ENCODE data around the gene PEA15.

Gene PEA15

DNA sequence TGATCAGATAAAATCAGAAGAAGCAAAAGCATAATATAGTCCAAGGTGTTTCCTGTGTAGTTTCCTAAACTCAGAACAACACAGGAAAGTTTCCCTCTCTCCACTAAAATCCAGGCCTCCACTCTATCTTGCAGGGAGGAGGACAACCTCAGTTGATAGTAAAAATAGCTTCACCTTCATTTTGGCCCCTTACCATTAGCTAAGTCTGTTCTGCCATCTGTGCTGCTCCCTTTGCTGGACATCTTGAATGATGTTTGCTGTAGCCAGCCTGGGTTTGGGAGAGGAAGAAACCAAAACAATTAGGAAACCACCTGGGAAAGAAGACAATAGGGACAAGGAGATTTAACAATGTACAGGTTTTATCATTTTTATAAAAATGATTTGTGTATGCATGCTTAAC lies 38.6 kb downstream of the PEA15 start:
- H3K4me3 ChIP-seq (ENCODE audit: low read depth, low read length) = no peak overlapping the region
- DNase-seq (ENCODE audit: low read depth) = no peak
- TF ChIP-seq, protein P1, sequence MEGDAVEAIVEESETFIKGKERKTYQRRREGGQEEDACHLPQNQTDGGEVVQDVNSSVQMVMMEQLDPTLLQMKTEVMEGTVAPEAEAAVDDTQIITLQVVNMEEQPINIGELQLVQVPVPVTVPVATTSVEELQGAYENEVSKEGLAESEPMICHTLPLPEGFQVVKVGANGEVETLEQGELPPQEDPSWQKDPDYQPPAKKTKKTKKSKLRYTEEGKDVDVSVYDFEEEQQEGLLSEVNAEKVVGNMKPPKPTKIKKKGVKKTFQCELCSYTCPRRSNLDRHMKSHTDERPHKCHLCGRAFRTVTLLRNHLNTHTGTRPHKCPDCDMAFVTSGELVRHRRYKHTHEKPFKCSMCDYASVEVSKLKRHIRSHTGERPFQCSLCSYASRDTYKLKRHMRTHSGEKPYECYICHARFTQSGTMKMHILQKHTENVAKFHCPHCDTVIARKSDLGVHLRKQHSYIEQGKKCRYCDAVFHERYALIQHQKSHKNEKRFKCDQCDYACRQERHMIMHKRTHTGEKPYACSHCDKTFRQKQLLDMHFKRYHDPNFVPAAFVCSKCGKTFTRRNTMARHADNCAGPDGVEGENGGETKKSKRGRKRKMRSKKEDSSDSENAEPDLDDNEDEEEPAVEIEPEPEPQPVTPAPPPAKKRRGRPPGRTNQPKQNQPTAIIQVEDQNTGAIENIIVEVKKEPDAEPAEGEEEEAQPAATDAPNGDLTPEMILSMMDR (IDR thresholded peaks at IDR 0.05; ENCODE audit: low read depth, low read length, missing control alignments) = no peak

DNA sequence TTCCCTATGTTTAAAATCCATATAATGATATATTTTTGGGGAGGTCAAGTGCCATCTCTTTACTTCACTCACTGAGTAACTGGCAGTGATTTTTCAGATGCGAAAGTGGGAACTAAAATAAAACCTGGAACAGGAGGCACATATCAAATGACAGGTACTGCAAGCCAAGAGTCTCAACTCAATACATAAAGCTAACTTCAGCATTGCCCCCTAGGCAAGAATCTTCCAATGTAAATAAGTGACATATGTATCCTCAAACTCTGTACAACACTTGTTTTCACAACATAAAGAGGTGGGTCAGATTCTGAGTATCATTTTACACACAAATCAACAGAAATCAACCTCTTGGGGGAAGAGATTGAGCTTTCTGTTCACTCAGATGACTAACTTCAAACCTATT lies 39.0 kb downstream of the PEA15 start:
- H3K4me3 ChIP-seq (ENCODE audit: low read depth, low read length) = no peak overlapping the region
- DNase-seq (ENCODE audit: low read depth) = no peak
- TF ChIP-seq, protein P1 (IDR thresholded peaks at IDR 0.05; ENCODE audit: low read depth, low read length, missing control alignments) = no peak

DNA sequence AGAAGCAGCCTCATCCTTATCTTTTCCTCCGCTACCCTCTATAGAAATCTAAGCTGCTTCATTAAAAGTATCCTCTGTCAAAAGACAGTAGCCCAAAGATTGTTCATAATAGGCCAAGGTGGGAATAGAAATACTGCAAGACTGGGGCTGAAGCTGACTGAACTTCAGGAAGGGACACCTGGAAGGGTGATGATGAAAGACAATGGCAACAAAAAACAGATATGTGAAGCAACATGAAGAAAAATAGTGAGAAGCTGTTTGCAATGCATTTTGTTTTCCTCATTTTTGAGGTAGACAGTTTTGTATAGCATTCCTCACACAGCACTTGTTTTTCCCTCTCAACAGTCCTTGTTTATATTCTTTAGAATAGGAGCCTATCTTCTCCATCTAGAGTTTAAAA lies 40.2 kb downstream of the PEA15 start:
- no peak overlapping the region for H3K4me3 ChIP-seq (ENCODE audit: low read depth, low read length)
- TF ChIP-seq, protein P1 (IDR thresholded peaks at IDR 0.05; ENCODE audit: low read depth, low read length, missing control alignments) = no peak
- no peak for DNase-seq (ENCODE audit: low read depth)

DNA sequence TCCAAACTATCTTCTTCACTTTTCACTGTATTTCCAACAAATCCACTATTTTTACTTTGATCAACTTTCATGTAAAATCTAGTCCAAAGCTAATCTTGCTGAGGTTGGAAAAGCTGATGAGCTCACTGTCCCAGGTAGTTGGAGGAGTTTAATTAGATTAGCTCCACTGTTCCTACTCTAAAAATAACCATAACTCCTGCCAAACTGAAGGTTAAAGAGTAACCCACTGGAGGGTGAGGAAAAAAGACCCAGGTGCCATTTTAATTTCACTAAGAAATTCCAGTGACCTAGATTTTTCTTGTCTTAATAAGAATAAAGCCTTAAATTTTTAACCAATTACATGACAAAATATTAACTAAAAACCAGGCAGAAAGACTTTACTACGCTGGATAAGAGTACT lies 41.9 kb downstream of the PEA15 start:
- TF ChIP-seq, protein P1 (IDR thresholded peaks at IDR 0.05; ENCODE audit: low read depth, low read length, missing control alignments) = no peak
- H3K4me3 ChIP-seq (ENCODE audit: low read depth, low read length) = no peak overlapping the region
- no peak for DNase-seq (ENCODE audit: low read depth)

DNA sequence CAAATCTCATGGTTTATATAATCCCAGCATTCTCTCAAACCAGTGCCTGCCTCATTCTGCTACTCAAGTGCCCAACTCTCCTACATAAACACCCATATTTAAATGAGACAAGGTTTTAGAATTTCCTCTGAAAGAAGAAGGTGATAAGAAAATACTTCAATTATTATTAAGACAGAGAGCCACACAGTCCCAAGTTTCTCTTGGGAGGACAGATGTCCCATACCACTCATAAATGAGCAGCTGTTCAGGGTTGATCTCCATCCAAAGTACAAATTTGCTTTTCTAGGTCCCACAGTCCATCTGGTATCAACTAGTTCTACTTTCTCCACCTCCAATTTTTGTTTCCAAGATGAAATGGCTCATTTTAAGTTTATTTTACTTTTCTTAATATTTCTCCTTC lies 45.8 kb downstream of the PEA15 start:
- no peak for DNase-seq (ENCODE audit: low read depth)
- TF ChIP-seq, protein P1 (IDR thresholded peaks at IDR 0.05; ENCODE audit: low read depth, low read length, missing control alignments) = no peak
- H3K4me3 ChIP-seq (ENCODE audit: low read depth, low read length) = no peak overlapping the region

DNA sequence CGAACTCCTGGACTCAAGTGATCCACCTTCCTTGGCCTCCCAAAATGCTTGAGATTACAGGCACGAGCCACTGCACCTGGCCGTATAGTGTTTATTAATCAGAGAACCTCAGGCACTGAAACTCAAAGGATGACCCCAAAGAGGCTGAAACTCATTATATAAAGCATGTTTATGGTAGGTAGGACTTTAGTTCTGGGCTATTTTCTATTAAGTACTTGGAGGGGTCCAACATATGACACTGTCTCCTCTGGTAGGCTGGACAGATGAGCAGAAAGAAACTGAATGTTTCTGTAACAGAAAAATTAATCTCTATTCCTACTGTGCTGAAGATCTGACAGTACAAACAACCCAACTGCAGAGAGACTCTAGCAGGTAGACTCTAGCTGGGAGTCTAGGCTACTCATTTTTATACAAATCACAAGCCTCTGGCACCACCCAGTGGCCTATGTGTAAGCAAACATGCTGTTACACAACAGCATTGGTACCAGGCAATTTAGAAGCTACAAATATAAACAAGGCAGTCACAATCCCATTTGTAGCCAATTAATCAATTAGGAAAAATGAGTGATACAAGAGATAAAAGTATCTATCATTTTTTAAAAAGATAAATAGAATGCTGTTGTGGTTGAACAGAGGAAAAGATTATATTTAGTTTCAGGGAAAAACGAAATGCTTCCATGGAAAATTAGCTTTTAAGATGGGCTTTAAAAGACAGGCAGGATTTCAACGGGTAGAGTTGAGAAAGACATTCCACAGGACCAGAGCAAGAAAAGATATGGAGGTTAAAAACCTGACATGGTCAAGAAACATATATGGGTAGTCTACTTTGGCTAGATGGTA lies 46.7 kb downstream of the PEA15 start:
- DNase-seq (ENCODE audit: low read depth) = peak; percentile 45
- TF ChIP-seq, protein P1 (IDR thresholded peaks at IDR 0.05; ENCODE audit: low read depth, low read length, missing control alignments) = peak; percentile 61

DNA sequence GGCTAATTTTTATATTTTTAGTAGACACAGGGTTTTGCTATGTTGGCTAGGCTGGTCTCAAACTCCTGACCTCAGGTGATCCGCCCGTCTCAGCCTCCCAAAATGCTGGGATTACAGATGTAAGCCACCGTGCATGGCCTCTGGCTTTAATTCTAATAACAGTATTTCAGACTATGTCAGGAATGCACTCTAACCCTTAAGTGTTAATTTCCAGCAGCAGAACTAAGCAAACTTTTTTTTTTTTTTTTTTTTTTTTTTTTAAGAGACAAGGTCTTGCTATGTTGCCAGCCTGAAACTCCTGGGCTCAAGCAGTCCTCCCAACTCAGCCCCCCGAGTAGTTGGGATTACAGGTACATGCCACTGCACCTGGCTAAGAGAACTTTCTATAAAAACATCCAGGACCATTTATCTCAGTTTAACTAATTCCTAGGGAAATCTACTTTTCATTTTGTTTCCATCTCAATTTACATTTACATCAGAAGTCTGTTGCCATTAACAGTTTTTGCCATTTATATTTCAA lies 50.7 kb downstream of the PEA15 start:
- no peak for DNase-seq (ENCODE audit: low read depth)
- TF ChIP-seq, protein P1 (IDR thresholded peaks at IDR 0.05; ENCODE audit: low read depth, low read length, missing control alignments) = no peak
- no peak overlapping the region for H3K4me3 ChIP-seq (ENCODE audit: low read depth, low read length)

More for the DNA sequence above, 46.7 kb downstream of the PEA15 start:
- no peak overlapping the region for H3K4me3 ChIP-seq (ENCODE audit: low read depth, low read length)

All from GM12864 (cell line).